ENCODE data around the gene MINDY4. TPM values are rescaled to one million over a fixed set of nuclear protein-coding genes. Genes with fewer than 3 reads are reported as not detected.

MINDY4 gene
- total RNA-seq, 1 donor from 2014 or later, result 5.3 TPM

- TF ChIP-seq, protein P1, sequence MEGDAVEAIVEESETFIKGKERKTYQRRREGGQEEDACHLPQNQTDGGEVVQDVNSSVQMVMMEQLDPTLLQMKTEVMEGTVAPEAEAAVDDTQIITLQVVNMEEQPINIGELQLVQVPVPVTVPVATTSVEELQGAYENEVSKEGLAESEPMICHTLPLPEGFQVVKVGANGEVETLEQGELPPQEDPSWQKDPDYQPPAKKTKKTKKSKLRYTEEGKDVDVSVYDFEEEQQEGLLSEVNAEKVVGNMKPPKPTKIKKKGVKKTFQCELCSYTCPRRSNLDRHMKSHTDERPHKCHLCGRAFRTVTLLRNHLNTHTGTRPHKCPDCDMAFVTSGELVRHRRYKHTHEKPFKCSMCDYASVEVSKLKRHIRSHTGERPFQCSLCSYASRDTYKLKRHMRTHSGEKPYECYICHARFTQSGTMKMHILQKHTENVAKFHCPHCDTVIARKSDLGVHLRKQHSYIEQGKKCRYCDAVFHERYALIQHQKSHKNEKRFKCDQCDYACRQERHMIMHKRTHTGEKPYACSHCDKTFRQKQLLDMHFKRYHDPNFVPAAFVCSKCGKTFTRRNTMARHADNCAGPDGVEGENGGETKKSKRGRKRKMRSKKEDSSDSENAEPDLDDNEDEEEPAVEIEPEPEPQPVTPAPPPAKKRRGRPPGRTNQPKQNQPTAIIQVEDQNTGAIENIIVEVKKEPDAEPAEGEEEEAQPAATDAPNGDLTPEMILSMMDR (IDR thresholded peaks at IDR 0.05; ENCODE audit: insufficient read depth, low read length, poor library complexity, severe bottlenecking), result no peak
- DNase-seq (ENCODE audit: low read depth), result no peak
- Histone ChIP-seq H3K27me3 (ENCODE audit: control insufficient read depth, insufficient read depth, low read length) (no peaks in the 10 kb centered on the region), H3K4me3 (ENCODE audit: low read depth, low read length) (no peak overlapping the region), H3K36me3 (ENCODE audit: control insufficient read depth, insufficient read depth, low read length) (no peaks in the 10 kb centered on the region)
These were observed 66.8 kb downstream of the MINDY4 start for GRCh38 chr7:30838008-30838407.

DNA sequence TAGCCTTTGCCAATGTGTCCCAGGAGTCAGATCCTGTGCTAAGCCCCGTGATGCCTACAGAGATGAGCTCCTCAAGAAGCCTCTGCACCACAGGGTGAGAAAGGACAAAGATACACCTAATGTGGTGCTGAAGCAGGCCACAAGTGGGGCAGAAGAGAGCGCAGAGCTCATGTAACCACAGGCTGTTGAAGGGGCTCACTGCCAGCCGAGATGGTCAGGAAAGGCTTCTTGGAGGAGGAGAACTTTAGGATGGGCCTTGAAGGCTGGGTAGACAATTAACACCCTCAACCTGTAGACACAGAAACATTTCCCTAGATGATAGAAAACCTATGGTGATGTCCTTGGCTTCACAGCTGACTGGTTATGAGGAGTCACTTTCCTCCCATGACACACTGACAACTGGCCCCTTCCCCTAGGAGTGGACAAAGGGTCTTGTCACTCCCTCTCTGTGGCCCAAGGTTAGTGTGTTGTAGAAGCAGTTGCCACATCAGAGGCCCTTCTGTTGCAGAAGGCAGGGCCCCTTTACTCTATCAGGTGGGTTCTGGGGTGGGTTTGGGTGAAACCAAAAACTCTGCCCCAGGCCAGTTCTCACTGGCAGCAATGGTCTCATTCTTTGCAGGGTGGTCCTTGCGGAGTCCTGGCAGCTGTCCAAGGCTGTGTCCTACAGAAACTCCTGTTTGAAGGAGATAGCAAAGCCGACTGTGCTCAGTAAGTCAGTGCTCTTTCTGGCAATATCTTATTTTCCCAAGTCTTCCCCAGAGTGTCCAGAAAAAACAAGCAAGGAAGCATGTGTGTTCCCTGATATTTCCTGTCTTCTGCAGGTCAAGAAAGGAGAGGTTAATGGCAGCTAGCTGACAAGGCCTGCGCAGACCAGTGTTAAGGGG, 69.2 kb downstream of the MINDY4 start:
- no peaks in the 10 kb centered on the region for H3K27me3 ChIP-seq (ENCODE audit: control insufficient read depth, insufficient read depth, low read length)
- DNase-seq (ENCODE audit: low read depth), result no peak
- H3K4me3 ChIP-seq (ENCODE audit: low read depth, low read length), result no peak overlapping the region
- TF ChIP-seq, protein P1 (IDR thresholded peaks at IDR 0.05; ENCODE audit: insufficient read depth, low read length, poor library complexity, severe bottlenecking), result no peak
- H3K36me3 ChIP-seq (ENCODE audit: control insufficient read depth, insufficient read depth, low read length), result no peaks in the 10 kb centered on the region

DNA sequence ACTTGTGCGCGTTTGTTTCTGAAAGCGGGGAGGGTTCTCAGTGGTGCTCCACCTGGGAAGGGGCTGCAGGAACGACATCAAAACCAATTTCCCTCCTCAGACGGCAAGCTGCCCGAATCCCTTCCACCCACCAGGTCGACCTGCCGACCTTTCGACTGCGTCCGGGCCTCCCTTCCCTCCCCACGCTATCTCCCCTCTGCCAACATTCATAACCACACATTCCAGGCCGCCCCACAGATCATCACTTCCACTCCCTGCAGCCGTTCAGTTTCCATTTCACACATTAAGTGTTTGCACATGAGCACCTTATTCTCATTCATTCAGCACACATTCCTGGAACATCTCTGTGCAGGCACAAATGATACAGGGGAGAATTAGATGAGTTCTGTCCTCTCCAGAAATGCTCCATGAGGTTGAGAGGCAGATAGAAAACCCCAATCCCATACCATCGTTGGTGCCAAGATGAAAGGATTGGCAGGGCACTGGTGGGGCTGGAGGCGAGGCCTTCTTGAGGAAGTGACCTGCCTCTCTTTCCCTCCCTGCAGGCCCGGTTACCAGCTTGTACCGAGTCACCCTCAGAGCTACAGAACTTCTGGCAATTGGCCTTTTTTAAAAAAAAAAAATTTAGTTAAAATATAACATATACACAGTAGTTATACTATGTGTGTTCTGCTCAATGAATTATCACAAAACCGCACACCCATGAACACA, 70.0 kb downstream of the MINDY4 start:
- Histone ChIP-seq H3K4me3 (ENCODE audit: low read depth, low read length) (no peak overlapping the region), H3K36me3 (ENCODE audit: control insufficient read depth, insufficient read depth, low read length) (no peaks in the 10 kb centered on the region), H3K27me3 (ENCODE audit: control insufficient read depth, insufficient read depth, low read length) (no peaks in the 10 kb centered on the region)
- TF ChIP-seq, protein P1 (IDR thresholded peaks at IDR 0.05; ENCODE audit: insufficient read depth, low read length, poor library complexity, severe bottlenecking), result no peak
- no peak for DNase-seq (ENCODE audit: low read depth)

DNA sequence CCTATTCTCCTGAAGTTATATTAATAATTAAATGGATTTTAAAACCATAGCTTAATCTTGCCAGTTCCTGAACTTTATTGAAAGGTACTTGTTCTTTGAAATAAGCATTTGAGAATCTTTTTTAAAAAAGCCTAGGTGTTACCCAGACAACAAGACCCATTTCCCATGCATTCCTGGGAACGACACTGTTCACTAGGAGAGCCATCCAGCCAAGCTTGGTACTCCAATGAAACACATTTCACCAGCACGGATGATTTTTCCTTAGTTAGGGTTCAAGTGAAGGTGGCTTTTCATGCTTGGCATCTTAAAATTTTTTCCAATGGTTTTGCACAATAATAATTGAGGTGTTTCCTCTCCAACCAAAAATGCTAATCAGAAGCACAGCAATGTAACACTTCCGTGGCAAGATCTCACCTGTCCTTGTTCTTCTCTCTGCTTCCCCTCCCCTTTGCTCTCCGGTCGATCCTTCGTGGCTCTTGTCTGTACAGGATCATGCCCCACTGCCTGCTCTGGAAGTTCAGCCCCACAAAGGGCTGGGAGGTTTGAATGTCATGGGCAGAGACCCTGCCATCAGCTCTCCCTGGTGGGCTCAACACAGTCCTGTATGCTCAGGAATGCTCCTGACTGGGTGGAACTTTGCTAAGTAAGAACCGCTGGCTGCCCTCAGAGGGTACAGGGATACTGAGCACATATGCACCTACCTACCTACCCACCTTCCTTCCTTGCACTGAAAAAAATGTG, 70.8 kb downstream of the MINDY4 start:
- H3K4me3 ChIP-seq (ENCODE audit: low read depth, low read length), result no peak overlapping the region
- H3K27me3 ChIP-seq (ENCODE audit: control insufficient read depth, insufficient read depth, low read length), result no peaks in the 10 kb centered on the region
- TF ChIP-seq, protein P1 (IDR thresholded peaks at IDR 0.05; ENCODE audit: insufficient read depth, low read length, poor library complexity, severe bottlenecking), result no peak
- no peaks in the 10 kb centered on the region for H3K36me3 ChIP-seq (ENCODE audit: control insufficient read depth, insufficient read depth, low read length)
- no peak for DNase-seq (ENCODE audit: low read depth)

DNA sequence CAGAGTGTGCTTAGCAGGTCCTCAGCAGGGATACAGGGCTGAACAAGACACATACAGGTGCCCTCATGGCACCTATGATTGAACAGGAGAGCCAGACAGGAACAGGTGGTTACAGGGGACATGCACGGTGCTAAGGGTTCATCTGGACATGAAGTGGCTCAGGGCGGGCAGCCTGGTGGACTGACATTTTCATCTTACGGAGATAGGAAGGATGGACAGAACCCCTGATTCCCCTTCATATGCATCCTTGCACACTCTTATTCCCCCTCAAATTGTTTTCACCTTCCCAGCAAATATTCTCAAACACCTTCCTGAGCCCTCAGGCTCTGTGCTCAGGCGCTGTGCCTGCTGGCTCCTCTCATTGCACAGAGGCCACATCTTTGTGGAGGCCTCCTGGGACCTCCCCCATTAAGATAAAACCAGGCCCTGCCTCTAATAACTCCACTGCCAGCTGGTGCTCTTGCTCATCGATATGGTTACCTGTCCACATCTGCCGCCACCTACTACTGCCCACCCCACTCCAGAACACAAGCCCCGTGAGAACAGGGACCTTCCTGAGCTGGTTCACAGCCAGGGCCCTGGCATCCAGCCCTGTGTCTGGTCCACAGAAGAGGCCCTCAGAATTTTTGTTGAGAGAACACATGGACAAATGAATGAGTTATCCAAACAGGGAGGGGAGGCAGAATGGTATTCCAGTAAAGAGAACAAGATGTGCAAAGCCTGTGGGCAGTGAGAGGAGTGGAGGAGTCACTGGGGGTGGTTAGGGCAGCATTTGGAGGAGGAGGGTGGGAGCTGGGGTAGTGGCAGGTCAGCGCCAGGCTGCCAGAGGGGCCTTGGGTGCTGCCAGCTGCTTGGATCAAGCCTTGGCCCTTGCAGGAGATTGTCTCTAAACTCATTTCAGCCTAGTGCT, 71.6 kb downstream of the MINDY4 start:
- DNase-seq (ENCODE audit: low read depth), result no peak
- TF ChIP-seq, protein P1 (IDR thresholded peaks at IDR 0.05; ENCODE audit: insufficient read depth, low read length, poor library complexity, severe bottlenecking), result no peak
- no peak overlapping the region for H3K4me3 ChIP-seq (ENCODE audit: low read depth, low read length)
- no peaks in the 10 kb centered on the region for H3K27me3 ChIP-seq (ENCODE audit: control insufficient read depth, insufficient read depth, low read length)
- H3K36me3 ChIP-seq (ENCODE audit: control insufficient read depth, insufficient read depth, low read length), result no peaks in the 10 kb centered on the region
